SKM-1 treated with dmso at 0.1 percent for 144 hours (cell line): ENCODE data around the gene NOXO1.
A peak's percentile ranks its signal among the peaks of the same experiment; 100 is the strongest.

Experiments
- DNase-seq: peaks from one replicate; lab custom pipeline; 2025; ENCODE audit not compliant: unreplicated experiment; lab: John Stamatoyannopoulos, UW

NOXO1 gene

GRCh38 chr16:1981398-1981836 is at the start of gene NOXO1:
Gene NOXO1, minus strand, starts transcription at chr16:1981469. Its CDS starts 290 bp downstream, at chr16:1981179.
- DNase-seq = no peak

- no peak for DNase-seq
These were observed 48.8 kb upstream of the NOXO1 start for GRCh38 chr16:2030036-2030435.

- no peak for DNase-seq
These were observed 48.1 kb upstream of the NOXO1 start for GRCh38 chr16:2029350-2029749.

GRCh38 chr16:2028620-2029220 is 47.5 kb upstream of the NOXO1 start:
- no peak for DNase-seq

GRCh38 chr16:2028146-2028545 is 46.9 kb upstream of the NOXO1 start:
- no peak for DNase-seq

- no peak for DNase-seq
These were observed 46.0 kb upstream of the NOXO1 start for GRCh38 chr16:2027024-2028010.

GRCh38 chr16:2026461-2027023 is 45.3 kb upstream of the NOXO1 start, which contains the start of gene NHERF2:
Gene NHERF2, plus strand, starts transcription at chr16:2026902. Its CDS starts 104 bp downstream, at chr16:2027006.
- DNase-seq = no peak

- no peak for DNase-seq
These were observed 44.7 kb upstream of the NOXO1 start for GRCh38 chr16:2025878-2026460.

- DNase-seq = no peak
These were observed 44.0 kb upstream of the NOXO1 start for GRCh38 chr16:2025251-2025650.

GRCh38 chr16:2024032-2024420 is 42.8 kb upstream of the NOXO1 start:
- no peak for DNase-seq

- DNase-seq = peak; percentile 69
These were observed 42.1 kb upstream of the NOXO1 start for GRCh38 chr16:2023092-2024031.

GRCh38 chr16:2022723-2023091 is 41.4 kb upstream of the NOXO1 start:
- peak; percentile 19 for DNase-seq

GRCh38 chr16:2019921-2020831 is 38.9 kb upstream of the NOXO1 start:
- peak; percentile 19 for DNase-seq

GRCh38 chr16:2019518-2019920 is 38.2 kb upstream of the NOXO1 start, which contains the start of gene NPW:
Gene NPW, plus strand, starts transcription at chr16:2019785.
- DNase-seq = no peak

GRCh38 chr16:2016407-2016922 is 35.2 kb upstream of the NOXO1 start:
- DNase-seq = peak; percentile 2

GRCh38 chr16:2015947-2016208 is 34.6 kb upstream of the NOXO1 start:
- no peak for DNase-seq

GRCh38 chr16:2015117-2015946 is 34.1 kb upstream of the NOXO1 start:
- DNase-seq = peak; percentile 26

- DNase-seq = no peak
These were observed 32.3 kb upstream of the NOXO1 start for GRCh38 chr16:2013527-2013926.
